ENCODE data around the gene XIRP1. TPM values are rescaled to one million over a fixed set of nuclear protein-coding genes. Genes with fewer than 3 reads are reported as not detected.

The XIRP1 gene
- total RNA-seq, 4 donors from 2014 or later: 1.3 TPM; not detected in 3

DNA sequence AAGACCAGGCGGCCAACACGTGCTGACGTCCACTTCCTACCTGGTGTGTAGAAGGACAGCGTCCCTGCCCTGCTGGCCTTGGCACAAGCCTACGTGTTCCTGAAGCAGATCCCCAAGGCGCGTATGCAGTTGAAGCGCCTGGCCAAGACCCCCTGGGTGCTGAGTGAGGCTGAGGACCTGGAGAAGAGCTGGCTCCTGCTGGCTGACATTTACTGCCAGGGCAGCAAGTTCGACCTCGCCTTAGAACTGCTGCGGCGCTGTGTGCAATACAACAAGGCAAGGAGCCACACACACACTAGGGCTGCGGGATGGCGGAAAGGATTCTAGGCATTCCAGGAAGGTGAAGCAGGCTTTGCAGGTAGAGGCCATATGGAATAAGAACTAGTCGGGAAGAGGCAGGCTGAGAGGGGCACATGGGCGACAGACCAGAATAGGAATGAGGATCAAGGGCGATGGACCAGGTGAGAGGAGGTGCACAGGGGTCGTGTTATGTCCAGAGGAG, 54.9 kb downstream of the XIRP1 start:
- H3K27ac ChIP-seq (replicated peaks in 1 of 4): no peak overlapping the region
- H3K9me3 ChIP-seq: no peaks in the 10 kb centered on the region
- H3K4me1 ChIP-seq: peaks cover 38 to 66% (median 41%) of the 10 kb centered on the region in 4 donors
- peaks cover under 1 to 54% (median 46%) of the 10 kb centered on the region in 4 donors for H3K36me3 ChIP-seq
- TF ChIP-seq POLR2A (IDR thresholded peaks at IDR 0.05; ENCODE audit: low read depth) (no peak), POLR2AphosphoS5 (IDR thresholded peaks at IDR 0.05) (no peak), EP300 (IDR thresholded peaks at IDR 0.05) (no peak)
- TF ChIP-seq, protein P1, sequence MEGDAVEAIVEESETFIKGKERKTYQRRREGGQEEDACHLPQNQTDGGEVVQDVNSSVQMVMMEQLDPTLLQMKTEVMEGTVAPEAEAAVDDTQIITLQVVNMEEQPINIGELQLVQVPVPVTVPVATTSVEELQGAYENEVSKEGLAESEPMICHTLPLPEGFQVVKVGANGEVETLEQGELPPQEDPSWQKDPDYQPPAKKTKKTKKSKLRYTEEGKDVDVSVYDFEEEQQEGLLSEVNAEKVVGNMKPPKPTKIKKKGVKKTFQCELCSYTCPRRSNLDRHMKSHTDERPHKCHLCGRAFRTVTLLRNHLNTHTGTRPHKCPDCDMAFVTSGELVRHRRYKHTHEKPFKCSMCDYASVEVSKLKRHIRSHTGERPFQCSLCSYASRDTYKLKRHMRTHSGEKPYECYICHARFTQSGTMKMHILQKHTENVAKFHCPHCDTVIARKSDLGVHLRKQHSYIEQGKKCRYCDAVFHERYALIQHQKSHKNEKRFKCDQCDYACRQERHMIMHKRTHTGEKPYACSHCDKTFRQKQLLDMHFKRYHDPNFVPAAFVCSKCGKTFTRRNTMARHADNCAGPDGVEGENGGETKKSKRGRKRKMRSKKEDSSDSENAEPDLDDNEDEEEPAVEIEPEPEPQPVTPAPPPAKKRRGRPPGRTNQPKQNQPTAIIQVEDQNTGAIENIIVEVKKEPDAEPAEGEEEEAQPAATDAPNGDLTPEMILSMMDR (IDR thresholded peaks at IDR 0.05): no peak
- WGBS: 99% methylated on average over 17 of the region's 18 CpGs
- no peak overlapping the region for H3K4me3 ChIP-seq
- intact Hi-C loops (cut with DNase I): no loop called here
- no peak for DNase-seq (ENCODE audit: extremely low spot score)
- H3K27me3 ChIP-seq: no peaks in the 10 kb centered on the region

DNA sequence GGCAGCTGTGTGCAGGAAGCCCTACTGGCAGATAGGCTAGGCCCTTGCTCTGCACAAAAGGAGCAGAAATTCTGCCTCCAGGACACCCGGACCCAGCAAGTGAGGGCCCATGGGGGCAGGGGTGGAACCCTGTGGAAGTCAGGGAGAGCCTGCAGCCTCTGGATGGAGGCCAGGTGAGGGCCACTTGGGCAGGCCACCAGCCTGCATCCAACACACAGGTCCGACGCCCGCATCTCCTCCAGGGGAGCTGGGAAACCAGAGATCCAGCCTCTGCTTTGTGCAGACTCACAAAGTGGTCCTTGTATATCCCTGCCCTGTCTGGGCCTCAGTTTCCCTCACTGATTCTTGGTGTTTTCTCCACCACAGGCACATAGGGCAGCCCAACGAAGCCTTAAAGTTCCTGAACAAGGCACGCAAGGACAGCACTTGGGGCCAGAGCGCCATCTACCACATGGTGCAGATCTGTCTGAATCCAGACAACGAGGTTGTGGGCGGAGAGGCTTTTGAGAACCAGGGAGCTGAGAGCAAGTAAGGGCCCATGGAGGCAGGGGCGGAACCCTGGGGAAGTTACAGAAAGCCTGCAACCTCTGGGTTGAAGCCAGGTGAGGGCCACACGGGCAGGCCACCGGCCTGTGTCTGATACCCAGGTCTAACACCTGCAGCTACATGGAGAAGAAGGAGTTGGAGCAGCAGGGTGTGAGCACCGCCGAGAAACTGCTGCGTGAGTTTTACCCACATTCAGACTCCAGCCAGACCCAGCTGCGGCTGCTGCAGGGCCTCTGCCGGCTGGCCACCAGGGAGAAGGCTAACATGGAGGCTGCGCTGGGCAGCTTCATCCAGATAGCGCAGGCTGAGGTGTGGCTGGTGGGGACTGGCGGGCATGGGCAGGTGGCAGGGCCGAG, 55.6 kb downstream of the XIRP1 start:
- H3K4me1 ChIP-seq: peaks cover 31 to 59% (median 34%) of the 10 kb centered on the region in 4 donors
- H3K27me3 ChIP-seq: no peaks in the 10 kb centered on the region
- H3K9me3 ChIP-seq: no peaks in the 10 kb centered on the region
- no peak for DNase-seq (ENCODE audit: extremely low spot score)
- 95% methylated on average over 16 of the region's 21 CpGs for WGBS
- no peak for TF ChIP-seq POLR2AphosphoS5 (IDR thresholded peaks at IDR 0.05)
- TF ChIP-seq, protein P1 (IDR thresholded peaks at IDR 0.05): no peak
- TF ChIP-seq POLR2A (IDR thresholded peaks at IDR 0.05; ENCODE audit: low read depth): no peak
- no peak for TF ChIP-seq EP300 (IDR thresholded peaks at IDR 0.05)
- no peak overlapping the region for H3K27ac ChIP-seq (replicated peaks in 1 of 4)
- H3K36me3 ChIP-seq: peaks cover 0 to 47% (median 39%) of the 10 kb centered on the region in 4 donors
- intact Hi-C loops (cut with DNase I): no loop called here
- no peak overlapping the region for H3K4me3 ChIP-seq

- H3K4me1 ChIP-seq: peaks cover 16 to 44% (median 19%) of the 10 kb centered on the region in 4 donors
- no peak overlapping the region for H3K4me3 ChIP-seq
- peak overlapping the region in 2 of 4 donors; percentile 10 to 11 for H3K27ac ChIP-seq (replicated peaks in 1 of 4)
- H3K27me3 ChIP-seq: no peaks in the 10 kb centered on the region
- peaks cover 0 to 32% (median 26%) of the 10 kb centered on the region in 4 donors for H3K36me3 ChIP-seq
- 77% methylated on average over 7 of the region's 8 CpGs for WGBS
- no peak for DNase-seq (ENCODE audit: extremely low spot score)
- intact Hi-C loops (cut with DNase I): no loop called here
- no peaks in the 10 kb centered on the region for H3K9me3 ChIP-seq
- peak; percentile 36 for TF ChIP-seq EP300 (IDR thresholded peaks at IDR 0.05)
- TF ChIP-seq, protein P1 (IDR thresholded peaks at IDR 0.05): no peak
- peak; percentile 53 to 79 for TF ChIP-seq POLR2AphosphoS5 (IDR thresholded peaks at IDR 0.05)
These were observed 57.1 kb downstream of the XIRP1 start for GRCh38 chr3:39135170-39135805.

GRCh38 chr3:39134305-39134704, 58.1 kb downstream of the XIRP1 start:
- intact Hi-C loops (cut with DNase I): no loop called here
- no peak for TF ChIP-seq EP300 (IDR thresholded peaks at IDR 0.05)
- no peak for TF ChIP-seq POLR2A (IDR thresholded peaks at IDR 0.05; ENCODE audit: low read depth)
- TF ChIP-seq POLR2AphosphoS5 (IDR thresholded peaks at IDR 0.05): no peak
- TF ChIP-seq, protein P1 (IDR thresholded peaks at IDR 0.05): no peak
- no peak overlapping the region for H3K4me3 ChIP-seq
- H3K27ac ChIP-seq (replicated peaks in 1 of 4): no peak overlapping the region
- 86% methylated on average over 6 of the region's 7 CpGs for WGBS
- H3K27me3 ChIP-seq: no peaks in the 10 kb centered on the region
- peaks cover 0 to 34% (median 22%) of the 10 kb centered on the region in 4 donors for H3K36me3 ChIP-seq
- no peaks in the 10 kb centered on the region for H3K9me3 ChIP-seq
- H3K4me1 ChIP-seq: peaks cover 7 to 35% (median 11%) of the 10 kb centered on the region in 4 donors
- no peak for DNase-seq (ENCODE audit: extremely low spot score)
